DOHH2 (cell line): ENCODE measurements around the gene SYK.
A peak's percentile ranks its signal among the peaks of the same experiment; 100 is the strongest.

Experiments used
- H3F3A ChIP-seq: fragments of 200-600 bp; sonication (generic), shearing (Covaris generic); 2 replicates; pipeline ENCODE4 v1.6.0; 2016; ENCODE audit warnings: antibody characterized with exemption, mild to moderate bottlenecking; ENCODE audit not compliant: control insufficient read depth, insufficient read depth
- H3K27ac ChIP-seq: fragments of 200-600 bp; sonication (generic); 2 replicates; pipeline ENCODE4 v1.5.1; 2014; ENCODE audit warnings: low read depth, mild to moderate bottlenecking, low read length, moderate library complexity
- H3K27me3 ChIP-seq: fragments of 200-600 bp; sonication (generic); 2 replicates; pipeline ENCODE4 v1.6.1; 2014; ENCODE audit warnings: mild to moderate bottlenecking, low read length, mixed read lengths; ENCODE audit not compliant: control insufficient read depth
- H3K36me3 ChIP-seq: fragments of 200-600 bp; sonication (generic); 2 replicates; pipeline ENCODE4 v1.6.1; 2014; ENCODE audit warnings: mild to moderate bottlenecking, low read length, moderate library complexity, mixed read lengths; ENCODE audit not compliant: control insufficient read depth
- H3K4me1 ChIP-seq: fragments of 200-600 bp; sonication (generic); 2 replicates; pipeline ENCODE4 v1.6.1; 2014; ENCODE audit warnings: mild to moderate bottlenecking, low read length, mixed read lengths; ENCODE audit not compliant: control insufficient read depth
- H3K4me2 ChIP-seq: fragments of 200-600 bp; sonication (generic); 2 replicates; pipeline ENCODE4 v1.6.0; 2014; ENCODE audit warnings: mild to moderate bottlenecking, low read length, moderate library complexity
- H3K4me3 ChIP-seq: fragments of 200-600 bp; sonication (generic); 2 replicates; pipeline ENCODE4 v1.5.1; 2014; ENCODE audit warnings: mild to moderate bottlenecking, low read length, mixed read lengths
- H3K79me2 ChIP-seq: fragments of 200-600 bp; sonication (generic); 2 replicates; pipeline ENCODE4 v1.6.1; 2014; ENCODE audit warnings: mild to moderate bottlenecking, low read length, mixed read lengths; ENCODE audit not compliant: control insufficient read depth
- H3K9me2 ChIP-seq: fragments of 200-600 bp; sonication (generic); replicated peaks from 2 replicates; pipeline ENCODE4 v1.6.1; 2014; ENCODE audit warnings: mild to moderate bottlenecking, low read length, mixed read lengths; ENCODE audit not compliant: control insufficient read depth
- H3K9me3 ChIP-seq: fragments of 200-600 bp; sonication (generic); 2 replicates; pipeline ENCODE4 v1.6.1; 2014; ENCODE audit warnings: antibody characterized with exemption, low read length, mixed read lengths; ENCODE audit not compliant: control insufficient read depth, insufficient read depth
- H4K20me1 ChIP-seq: fragments of 200-600 bp; sonication (generic); 2 replicates; pipeline ENCODE4 v1.6.0; 2014; ENCODE audit warnings: low read depth, mild to moderate bottlenecking, antibody characterized with exemption, low read length, moderate library complexity; ENCODE audit not compliant: control insufficient read depth, insufficient read depth
- EZH2phosphoT487 ChIP-seq: fragments of 200-600 bp; sonication (generic); IDR thresholded peaks from 2 replicates; pipeline ENCODE4 v1.6.1; 2017; ENCODE audit warnings: borderline replicate concordance, mild to moderate bottlenecking, antibody characterized with exemption, low read length, moderate library complexity, mixed read lengths
- TF ChIP-seq, protein P1 (sequence below): fragments of 200-600 bp; sonication (generic); IDR thresholded peaks from one replicate; pipeline ENCODE4 v1.5.1; 2014; ENCODE audit warnings: antibody characterized with exemption, mild to moderate bottlenecking, low read depth, low read length; ENCODE audit not compliant: poor library complexity, severe bottlenecking

SYK gene

DNA sequence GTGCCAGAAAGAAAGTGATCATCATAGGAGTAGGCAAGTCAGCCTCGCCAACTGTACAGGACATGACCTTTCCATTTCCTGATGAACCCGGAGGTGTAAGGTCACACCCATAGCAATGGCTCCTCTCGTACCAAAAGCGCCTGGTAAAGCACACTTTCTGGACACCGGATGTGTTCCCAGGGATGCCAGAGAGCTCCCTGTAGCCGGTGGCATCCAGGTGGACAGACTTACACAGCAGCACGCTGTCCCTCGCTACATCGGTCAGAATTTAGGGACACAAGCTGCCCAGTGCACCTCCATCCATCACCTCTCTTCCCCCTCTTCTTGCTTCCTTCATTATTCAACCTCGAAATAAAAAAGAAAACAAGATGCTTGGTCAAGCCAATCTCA, 105.4 kb downstream of the SYK start:
- TF ChIP-seq, protein P1, sequence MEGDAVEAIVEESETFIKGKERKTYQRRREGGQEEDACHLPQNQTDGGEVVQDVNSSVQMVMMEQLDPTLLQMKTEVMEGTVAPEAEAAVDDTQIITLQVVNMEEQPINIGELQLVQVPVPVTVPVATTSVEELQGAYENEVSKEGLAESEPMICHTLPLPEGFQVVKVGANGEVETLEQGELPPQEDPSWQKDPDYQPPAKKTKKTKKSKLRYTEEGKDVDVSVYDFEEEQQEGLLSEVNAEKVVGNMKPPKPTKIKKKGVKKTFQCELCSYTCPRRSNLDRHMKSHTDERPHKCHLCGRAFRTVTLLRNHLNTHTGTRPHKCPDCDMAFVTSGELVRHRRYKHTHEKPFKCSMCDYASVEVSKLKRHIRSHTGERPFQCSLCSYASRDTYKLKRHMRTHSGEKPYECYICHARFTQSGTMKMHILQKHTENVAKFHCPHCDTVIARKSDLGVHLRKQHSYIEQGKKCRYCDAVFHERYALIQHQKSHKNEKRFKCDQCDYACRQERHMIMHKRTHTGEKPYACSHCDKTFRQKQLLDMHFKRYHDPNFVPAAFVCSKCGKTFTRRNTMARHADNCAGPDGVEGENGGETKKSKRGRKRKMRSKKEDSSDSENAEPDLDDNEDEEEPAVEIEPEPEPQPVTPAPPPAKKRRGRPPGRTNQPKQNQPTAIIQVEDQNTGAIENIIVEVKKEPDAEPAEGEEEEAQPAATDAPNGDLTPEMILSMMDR = no peak
- no peak for TF ChIP-seq EZH2phosphoT487
- Histone ChIP-seq H3K9me2 (no peaks in the 10 kb centered on the region), H3K4me3 (no peak overlapping the region), H3K9me3 (no peaks in the 10 kb centered on the region), H3K27me3 (peaks cover 17% of the 10 kb centered on the region), H3K4me1 (peaks cover 28% of the 10 kb centered on the region), H3K27ac (no peak overlapping the region), H3K79me2 (no peaks in the 10 kb centered on the region), H3K4me2 (no peak overlapping the region), H3K36me3 (no peaks in the 10 kb centered on the region), H4K20me1 (0 out of 2 replicates have a peak, but pooled peaks cover 6% of the 10 kb centered on the region), H3F3A (peaks cover 2% of the 10 kb centered on the region; the same call in 1 of the 2 replicates)

DNA sequence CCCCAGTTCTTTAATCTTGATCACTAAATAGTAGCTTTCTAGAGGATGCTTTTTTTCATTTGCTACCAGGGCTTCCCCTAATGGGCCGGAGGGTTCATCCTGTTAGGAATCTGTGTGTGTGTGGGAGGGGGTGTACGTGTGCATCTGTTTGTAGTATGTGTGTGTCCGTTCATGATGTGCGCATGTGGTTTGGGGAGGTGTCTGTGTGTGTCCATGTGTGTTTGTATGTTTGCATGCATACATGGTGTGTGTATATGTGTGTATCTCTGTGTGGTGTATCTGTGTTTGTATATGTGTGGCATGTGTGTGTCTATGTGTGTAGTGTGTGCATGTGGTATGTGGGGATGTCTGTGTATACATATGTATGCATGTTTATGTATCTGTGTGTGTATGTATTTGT, 106.2 kb downstream of the SYK start:
- no peak overlapping the region for H3K4me2 ChIP-seq
- no peak overlapping the region for H3K4me3 ChIP-seq
- 0 out of 2 replicates have a peak, but pooled peaks cover 6% of the 10 kb centered on the region for H4K20me1 ChIP-seq
- H3F3A ChIP-seq = peaks cover 2% of the 10 kb centered on the region; the same call in 1 of the 2 replicates
- peaks cover 28% of the 10 kb centered on the region for H3K4me1 ChIP-seq
- H3K9me3 ChIP-seq = no peaks in the 10 kb centered on the region
- no peaks in the 10 kb centered on the region for H3K79me2 ChIP-seq
- no peaks in the 10 kb centered on the region for H3K36me3 ChIP-seq
- H3K27me3 ChIP-seq = peaks cover 17% of the 10 kb centered on the region
- H3K9me2 ChIP-seq = no peaks in the 10 kb centered on the region
- TF ChIP-seq EZH2phosphoT487 = no peak
- TF ChIP-seq, protein P1 = no peak
- H3K27ac ChIP-seq = no peak overlapping the region

DNA sequence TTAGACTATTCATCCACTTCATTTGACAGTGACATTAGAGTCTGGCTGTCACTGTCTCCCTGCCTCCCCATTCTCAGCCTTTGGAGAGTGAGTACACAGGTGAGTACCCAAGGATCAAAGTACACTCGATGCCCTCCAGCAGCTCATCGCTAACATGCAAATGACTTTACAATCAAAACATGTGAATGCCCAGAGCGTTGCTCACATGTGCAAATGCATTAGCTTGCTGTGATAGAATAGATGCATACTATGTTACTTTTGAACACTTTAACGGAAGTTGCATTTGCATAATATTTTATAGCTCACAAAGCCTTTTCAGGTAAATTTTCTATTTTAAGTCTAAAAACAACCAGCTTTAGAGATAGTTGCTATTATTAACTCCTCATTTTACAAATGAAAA, 107.6 kb downstream of the SYK start:
- Histone ChIP-seq H3K9me2 (no peaks in the 10 kb centered on the region), H3K36me3 (no peaks in the 10 kb centered on the region), H3K27ac (no peak overlapping the region), H3K4me1 (peaks cover 28% of the 10 kb centered on the region), H3K9me3 (no peaks in the 10 kb centered on the region), H3K4me3 (0 out of 2 replicates have a peak overlapping the region, but pooled peaks have one; percentile 6), H3K4me2 (peak overlapping the region; percentile 30), H3K79me2 (no peaks in the 10 kb centered on the region), H3K27me3 (peaks cover 17% of the 10 kb centered on the region), H4K20me1 (0 out of 2 replicates have a peak, but pooled peaks cover 5% of the 10 kb centered on the region), H3F3A (peaks cover 2% of the 10 kb centered on the region; the same call in 1 of the 2 replicates)
- TF ChIP-seq, protein P1 = no peak
- TF ChIP-seq EZH2phosphoT487 = no peak
